IMR-90 (cell line): ENCODE data around the gene RAC3. TPM values are rescaled to one million over a fixed set of nuclear protein-coding genes. Genes with fewer than 3 reads are reported as not detected.

Experiments
- ATAC-seq: fragments of 200-7000 bp; cut with Tn5 transposase; 2 replicates; pipeline ENCODE4 v1.9.1; 2020; ENCODE audit warnings: low read depth, mild to moderate bottlenecking, moderate library complexity
- BruUV-seq: library from RNA; stranded (reverse); fragments of 400-500 nt; replicated peaks from 2 replicates; lab custom pipeline; 2021; lab: Mats Ljungman, UMichigan
- CTCF ChIA-PET: fragments of 300-600 bp; formaldehyde crosslinking; extraction: SDS; loops from one replicate; lab custom pipeline; 2021; ENCODE audit warnings: antibody characterized with exemption; lab: Yijun Ruan, JAX
- POLR2A ChIA-PET: fragments of 300-600 bp; sonication (Branson Sonifier 250); formaldehyde crosslinking; loops from one replicate; lab custom pipeline; 2022; ENCODE audit warnings: antibody characterized with exemption; ENCODE audit not compliant: unreplicated experiment; lab: Charles Lee
- DNase-seq: peaks from one replicate; pipeline ENCODE4 v3.0.0; 2013
- H2AFZ ChIP-seq: replicated peaks from 2 replicates; pipeline ENCODE3; 2013; ENCODE audit warnings: low read length, mild to moderate bottlenecking; ENCODE audit not compliant: poor library complexity
- H2AK5ac ChIP-seq: 2 replicates; pipeline ENCODE4 v1.6.1; 2013; ENCODE audit warnings: low read depth, low read length, inconsistent platforms
- H2AK9ac ChIP-seq: replicated peaks from 2 replicates; pipeline ENCODE3; 2013; ENCODE audit warnings: mild to moderate bottlenecking, low read depth, low read length, moderate library complexity; ENCODE audit not compliant: poor library complexity
- H2BK120ac ChIP-seq: 2 replicates; pipeline ENCODE4 v1.6.1; 2013; ENCODE audit warnings: low read depth, low read length, inconsistent platforms
- H2BK15ac ChIP-seq: 3 replicates; pipeline ENCODE4 v1.6.1; 2013; ENCODE audit warnings: low read depth, low read length, inconsistent platforms
- H2BK20ac ChIP-seq: 2 replicates; pipeline ENCODE4 v1.6.1; 2013; ENCODE audit warnings: low read depth, mild to moderate bottlenecking, inconsistent platforms, low read length, moderate library complexity
- H2BK5ac ChIP-seq: 2 replicates; pipeline ENCODE4 v1.6.1; 2013; ENCODE audit warnings: mild to moderate bottlenecking, low read depth, low read length, inconsistent platforms; ENCODE audit not compliant: poor library complexity, severe bottlenecking
- H3K14ac ChIP-seq: replicated peaks from 2 replicates; pipeline ENCODE4 v1.6.1; 2013; ENCODE audit warnings: low read depth, low read length, inconsistent platforms
- H3K18ac ChIP-seq: 2 replicates; pipeline ENCODE4 v1.6.1; 2013; ENCODE audit warnings: low read depth, low read length, control low read depth
- H3K23ac ChIP-seq: 2 replicates; pipeline ENCODE4 v1.6.1; 2013; ENCODE audit warnings: low read depth, low read length, inconsistent platforms
- H3K27ac ChIP-seq: 2 replicates; pipeline ENCODE4 v1.5.1; 2013; ENCODE audit warnings: mild to moderate bottlenecking, control low read depth, low read length; ENCODE audit not compliant: insufficient read depth
- H3K27me3 ChIP-seq: 2 replicates; pipeline ENCODE4 v1.6.1; 2013; ENCODE audit warnings: low read length; ENCODE audit not compliant: control insufficient read depth, insufficient read depth
- H3K36me3 ChIP-seq: 2 replicates; pipeline ENCODE4 v1.6.1; 2013; ENCODE audit warnings: low read length, mixed read lengths; ENCODE audit not compliant: control insufficient read depth, insufficient read depth
- H3K4ac ChIP-seq: 2 replicates; pipeline ENCODE4 v1.6.1; 2013; ENCODE audit warnings: low read depth, low read length, inconsistent platforms
- H3K4me1 ChIP-seq: 2 replicates; pipeline ENCODE4 v1.6.1; 2013; ENCODE audit warnings: low read length, mixed read lengths; ENCODE audit not compliant: control insufficient read depth, insufficient read depth
- H3K4me2 ChIP-seq: 2 replicates; pipeline ENCODE4 v1.6.1; 2013; ENCODE audit warnings: low read depth, mild to moderate bottlenecking, control low read depth, low read length, moderate library complexity
- H3K4me3 ChIP-seq: 2 replicates; pipeline ENCODE4 v1.5.1; 2013; ENCODE audit warnings: low read depth, mild to moderate bottlenecking, control low read depth, low read length, moderate library complexity; ENCODE audit not compliant: insufficient read depth
- H3K56ac ChIP-seq: 2 replicates; pipeline ENCODE4 v1.6.1; 2013; ENCODE audit warnings: low read length, inconsistent platforms; ENCODE audit not compliant: insufficient read depth; ENCODE audit errors: extremely low read depth
- H3K79me1 ChIP-seq, 2 experiments: 2 replicates each; pipeline ENCODE4 v1.6.1; 2013; ENCODE audit warnings: low read length in 2 of 2, inconsistent platforms in 1 of 2, low read depth in 1 of 2
- H3K9ac ChIP-seq: 2 replicates; pipeline ENCODE4 v1.6.1; 2013; ENCODE audit warnings: low read depth, low read length, control low read depth
- H3K9me1 ChIP-seq: 2 replicates; pipeline ENCODE4 v1.6.1; 2013; ENCODE audit warnings: low read length, inconsistent platforms; ENCODE audit not compliant: insufficient read depth
- H3K9me3 ChIP-seq: 2 replicates; pipeline ENCODE4 v1.6.1; 2013; ENCODE audit warnings: low read length; ENCODE audit not compliant: control insufficient read depth, insufficient read depth
- H4K20me1 ChIP-seq: 2 replicates; pipeline ENCODE4 v1.6.1; 2013; ENCODE audit warnings: low read length, inconsistent platforms; ENCODE audit not compliant: insufficient read depth
- H4K5ac ChIP-seq: 2 replicates; pipeline ENCODE4 v1.6.1; 2013; ENCODE audit warnings: mild to moderate bottlenecking, low read depth, low read length, control low read depth
- H4K8ac ChIP-seq, 2 experiments: 2 replicates each; pipeline ENCODE4 v1.6.1; 2013; ENCODE audit warnings: low read depth in 2 of 2, low read length in 2 of 2, control low read depth in 1 of 2, inconsistent platforms in 1 of 2
- H4K91ac ChIP-seq: 2 replicates; pipeline ENCODE4 v1.6.1; 2013; ENCODE audit warnings: low read depth, low read length, inconsistent platforms; ENCODE audit not compliant: insufficient read depth
- BHLHE40 ChIP-seq: fragments of 150-350 bp; IDR thresholded peaks from 2 replicates; pipeline ENCODE4 v1.6.1; 2016; ENCODE audit warnings: mild to moderate bottlenecking, low read depth, low read length
- CEBPB ChIP-seq: IDR thresholded peaks from 2 replicates; pipeline ENCODE4 v1.6.1; 2012; ENCODE audit warnings: low read depth, low read length, improper control_type of control experiment
- CHD1 ChIP-seq: IDR thresholded peaks from 2 replicates; pipeline ENCODE4 v1.6.1; 2012; ENCODE audit warnings: low read depth, low read length, improper control_type of control experiment
- CTCF ChIP-seq: conservative IDR thresholded peaks from 2 replicates; pipeline ENCODE4 v1.5.1; 2012; ENCODE audit warnings: mild to moderate bottlenecking, low read depth, low read length, improper control_type of control experiment
- ELK1 ChIP-seq: fragments of 150-350 bp; IDR thresholded peaks from 2 replicates; pipeline ENCODE4 v1.6.1; 2016; ENCODE audit warnings: low read depth, mild to moderate bottlenecking, low read length, moderate library complexity, borderline replicate concordance
- FOS ChIP-seq: fragments of 150-350 bp; IDR thresholded peaks from 2 replicates; pipeline ENCODE4 v1.6.1; 2016; ENCODE audit warnings: low read depth, low read length
- MAFK ChIP-seq: IDR thresholded peaks from 2 replicates; pipeline ENCODE4 v1.6.1; 2012; ENCODE audit warnings: low read depth, low read length, improper control_type of control experiment
- MAZ ChIP-seq: IDR thresholded peaks from 2 replicates; pipeline ENCODE4 v1.6.1; 2012; ENCODE audit warnings: low read depth, mild to moderate bottlenecking, low read length, improper control_type of control experiment, moderate library complexity, borderline replicate concordance
- MXI1 ChIP-seq: IDR thresholded peaks from 2 replicates; pipeline ENCODE4 v1.6.1; 2012; ENCODE audit warnings: low read depth, mild to moderate bottlenecking, low read length, moderate library complexity, borderline replicate concordance
- NFE2L2 ChIP-seq: fragments of 150-350 bp; IDR thresholded peaks from 2 replicates; pipeline ENCODE4 v1.6.1; 2016; ENCODE audit warnings: low read depth, mild to moderate bottlenecking, low read length
- POLR2A ChIP-seq: IDR thresholded peaks from 2 replicates; pipeline ENCODE4 v1.6.1; 2012; ENCODE audit warnings: mild to moderate bottlenecking, low read depth, low read length
- RAD21 ChIP-seq: IDR thresholded peaks from 2 replicates; pipeline ENCODE4 v1.6.1; 2012; ENCODE audit warnings: low read length, improper control_type of control experiment
- RCOR1 ChIP-seq: IDR thresholded peaks from 2 replicates; pipeline ENCODE4 v1.6.1; 2012; ENCODE audit warnings: mild to moderate bottlenecking, low read length, improper control_type of control experiment; ENCODE audit not compliant: insufficient replicate concordance
- RFX5 ChIP-seq: IDR thresholded peaks from 2 replicates; pipeline ENCODE4 v1.8.0; 2012; ENCODE audit warnings: low read depth, mild to moderate bottlenecking, low read length, moderate library complexity
- SMC3 ChIP-seq: fragments of 150-350 bp; IDR thresholded peaks from 2 replicates; pipeline ENCODE4 v1.6.1; 2016; ENCODE audit warnings: low read depth, mild to moderate bottlenecking, antibody characterized with exemption, low read length, moderate library complexity
- USF2 ChIP-seq: fragments of 150-350 bp; IDR thresholded peaks from 2 replicates; pipeline ENCODE4 v1.6.1; 2017; ENCODE audit warnings: mild to moderate bottlenecking, antibody characterized with exemption, low read length, low read depth
- WGBS, 2 experiments: methylation state at CpG; one replicate each; pipeline versions ENCODE4 v1.1.5 to v1.1.7; 2013; ENCODE audit warnings: missing lambda C conversion rate in 2 of 2; ENCODE audit not compliant: insufficient read length in 1 of 2; ENCODE audit errors: extremely low coverage in 2 of 2; 5-methylcytosine and 5-hydroxymethylcytosine counted together
- dilution Hi-C: fragments of 300-500 bp; cut with HindIII; formaldehyde crosslinking; loops from one replicate; pipeline ENCODE4 v1.14.3; 2018; ENCODE audit warnings: low sequenced_read_pairs; ENCODE audit not compliant: unreplicated experiment
- in situ Hi-C: fragments of 300-500 bp; cut with MboI; formaldehyde crosslinking; loops from 3 replicates; pipeline ENCODE4 v1.14.3; 2019; ENCODE audit warnings: low sequenced_read_pairs, inconsistent platforms, mixed read lengths
- intact Hi-C: fragments of 100-400 bp; cut with micrococcal nuclease; formaldehyde crosslinking; loops from 2 replicates; pipeline ENCODE4 v1.10.0; 2022
- polyA plus RNA-seq, 3 experiments: library from polyadenylated mRNA; depleted of rRNA; stranded (reverse); fragments of >200 nt; gene quantifications; 2 replicates each; pipeline ENCODE4 v1.2.3, GENCODE V29; 2012; ENCODE audit warnings: low replicate concordance in 1 of 3
- total RNA-seq: library from RNA; depleted of rRNA; stranded (reverse); fragments of >200 nt; gene quantifications from 2 replicates; pipeline ENCODE4 v1.2.3, GENCODE V29; 2012

Gene RAC3
- total and polyA plus RNA-seq, 2 of the 4 experiments (the other 2 are of a cell fraction): 5.7 to 23.4 TPM

- no peak overlapping the region for H3K18ac ChIP-seq
- H3K4me3 ChIP-seq: no peak overlapping the region
- no peak overlapping the region for H3K56ac ChIP-seq
- peaks cover 2% of the 10 kb centered on the region for H3K36me3 ChIP-seq
- no peaks in the 10 kb centered on the region for H3K9me1 ChIP-seq
- in situ Hi-C loops: no loop called here
- dilution Hi-C loops: no loop called here
- no peak overlapping the region for H2BK120ac ChIP-seq
- H3K4me2 ChIP-seq: no peak overlapping the region
- H4K5ac ChIP-seq: no peak overlapping the region
- H3K14ac ChIP-seq: no peak overlapping the region
- no peak overlapping the region for H2BK20ac ChIP-seq
- H2BK15ac ChIP-seq: no peak overlapping the region
- no peak overlapping the region for H2AK5ac ChIP-seq
- no peak overlapping the region for H3K27ac ChIP-seq
- H3K4ac ChIP-seq: no peak overlapping the region
- H3K23ac ChIP-seq: no peak overlapping the region
- intact Hi-C loops: no loop called here
- BruUV-seq: no TSS peak
- H2AFZ ChIP-seq: no peak overlapping the region
- H3K4me1 ChIP-seq: peaks cover 5% of the 10 kb centered on the region
- no peak overlapping the region for H4K91ac ChIP-seq
- no peak overlapping the region for H3K9ac ChIP-seq
- ChIA-PET CTCF (no interaction called here), POLR2A (no interaction called here)
- no peaks in the 10 kb centered on the region for H3K9me3 ChIP-seq
- DNase-seq: no peak
- no peaks in the 10 kb centered on the region; the same call in 1 of the 2 replicates for H4K20me1 ChIP-seq
- H4K8ac ChIP-seq: no peak overlapping the region
- H2BK5ac ChIP-seq: no peak overlapping the region
- 93% methylated on average over 3 of the region's 9 CpGs; no CpG with 5 or more reads in 1 of the 2 experiments for WGBS, 2 experiments
- H3K79me1 ChIP-seq: peaks cover 0 to 8% of the 10 kb centered on the region in 2 experiments; a peak in 2 of 4 replicates
- no peak overlapping the region for H2AK9ac ChIP-seq
- ATAC-seq: no peak
- H3K27me3 ChIP-seq: no peaks in the 10 kb centered on the region
- TF ChIP-seq RCOR1 (no peak), SMC3 (no peak), ELK1 (no peak), USF2 (no peak), RFX5 (no peak), CHD1 (no peak), CEBPB (no peak), MAFK (no peak), POLR2A (no peak), BHLHE40 (no peak), NFE2L2 (no peak), RAD21 (no peak), FOS (no peak), MAZ (no peak), MXI1 (no peak), CTCF (no peak)
Observed at GRCh38 chr17:82028966-82029365, 2.5 kb upstream of the RAC3 start.
